Natural killer cell (primary cell): ENCODE results near the gene ADI1. TPM values are rescaled to one million over a fixed set of nuclear protein-coding genes. Genes with fewer than 3 reads are reported as not detected.
A peak's percentile ranks its signal among the peaks of the same experiment; 100 is the strongest.

Source experiments
- ATAC-seq, 3 donors: fragments of 150-1000 bp in 2 of 3; fragments of 200-7000 bp in 1 of 3; cut with Tn5 transposase; 1 replicate in 1 of 3; 2 replicates in 2 of 3; pipeline ENCODE4 v1.10.0; 2021; ENCODE audit warnings: mild to moderate bottlenecking in 2 of 3, moderate library complexity in 2 of 3
- DNase-seq, 2 donors: peaks; one replicate each; pipeline versions ENCODE4 v3.0.0 to v3.0.0-alpha.2; 2013 to 2021; ENCODE audit warnings: mixed read lengths in 1 of 2
- H3K27ac ChIP-seq: one replicate; pipeline ENCODE4 v1.5.1; 2013; ENCODE audit warnings: mild to moderate bottlenecking, low read length
- H3K27me3 ChIP-seq: one replicate; pipeline ENCODE4 v1.6.1; 2013; ENCODE audit warnings: low read length; ENCODE audit not compliant: control insufficient read depth, insufficient read depth
- H3K36me3 ChIP-seq: one replicate; pipeline ENCODE4 v1.6.1; 2013; ENCODE audit warnings: low read length; ENCODE audit not compliant: control insufficient read depth, insufficient read depth
- H3K4me1 ChIP-seq: one replicate; pipeline ENCODE4 v1.6.1; 2013; ENCODE audit warnings: low read length; ENCODE audit not compliant: control insufficient read depth, insufficient read depth
- H3K4me3 ChIP-seq: one replicate; pipeline ENCODE4 v1.5.1; 2013; ENCODE audit warnings: low read length
- H3K9me3 ChIP-seq: one replicate; pipeline ENCODE4 v1.6.1; 2013; ENCODE audit warnings: low read length; ENCODE audit not compliant: control insufficient read depth, insufficient read depth
- H3K27ac Mint-ChIP-seq, 2 donors: one replicate each; pipeline ENCODE4 v1.8.0; 2022; ENCODE audit warnings: mild to moderate bottlenecking in 2 of 2, mixed read lengths in 2 of 2, moderate library complexity in 1 of 2
- H3K27me3 Mint-ChIP-seq, 2 donors: one replicate each; pipeline ENCODE4 v1.8.0; 2022; ENCODE audit warnings: low read depth in 2 of 2, mixed read lengths in 2 of 2
- H3K36me3 Mint-ChIP-seq: one replicate; pipeline ENCODE4 v1.8.0; 2022; ENCODE audit warnings: mixed read lengths
- H3K4me1 Mint-ChIP-seq, 2 donors: one replicate each; pipeline ENCODE4 v1.8.0; 2022; ENCODE audit warnings: mixed read lengths in 2 of 2
- H3K4me3 Mint-ChIP-seq: one replicate; pipeline ENCODE4 v1.8.0; 2022; ENCODE audit warnings: mild to moderate bottlenecking, moderate library complexity, mixed read lengths
- H3K9me3 Mint-ChIP-seq, 2 donors: one replicate each; pipeline ENCODE4 v1.8.0; 2022; ENCODE audit warnings: mixed read lengths in 2 of 2
- WGBS: methylation state at CpG from one replicate; pipeline ENCODE4 v1.1.7; 2013; ENCODE audit warnings: missing lambda C conversion rate; ENCODE audit not compliant: insufficient coverage; 5-methylcytosine and 5-hydroxymethylcytosine counted together
- intact Hi-C: fragments of 100-400 bp; cut with micrococcal nuclease; formaldehyde crosslinking; loops from one replicate; pipeline ENCODE4 v1.14.2; 2022
- total RNA-seq, 4 donors: library from RNA; stranded (reverse); fragments of 120-200 nt in 1 of 4; gene quantifications; one replicate each; pipeline versions ENCODE4 v1.2.3 to v1.2.4, GENCODE V29; 2013 to 2022
- TF ChIP-seq, protein P1 (sequence below): fragments of 200-600 bp; IDR thresholded peaks from one replicate; pipeline ENCODE4 v1.8.0; 2022; ENCODE audit warnings: antibody characterized with exemption

Gene ADI1
- total RNA-seq, 3 donors from 2014 or later (not counting 1 experiment from before 2014, with no cell fraction given), result 15.9 to 23.0 (median 17.4) TPM

DNA sequence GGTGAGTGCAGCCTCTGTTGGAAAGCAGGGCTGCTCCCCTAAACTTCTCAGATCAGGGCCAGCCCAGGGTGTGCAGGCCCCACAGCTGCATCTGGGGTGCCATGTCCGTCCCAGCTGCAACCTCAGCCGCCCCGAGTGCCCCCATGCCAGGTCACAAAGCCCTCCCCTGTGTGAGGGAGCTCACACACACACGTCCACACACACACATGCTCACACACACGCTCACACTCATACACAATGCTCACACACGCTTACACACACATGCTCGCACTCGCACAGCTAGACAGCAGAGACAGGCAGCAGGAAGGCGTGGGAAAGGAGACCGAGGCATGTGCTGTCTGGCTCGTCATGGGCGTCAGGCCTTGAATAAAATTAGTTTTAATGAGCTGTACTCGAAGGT is 55.4 kb downstream of the ADI1 start:
- H3K4me1 Mint-ChIP-seq, result peaks cover 6 to 9% of the 10 kb centered on the region in 2 donors
- H3K27me3 ChIP-seq, result no peaks in the 10 kb centered on the region
- H3K9me3 Mint-ChIP-seq, result no peaks in the 10 kb centered on the region
- peaks cover 52% of the 10 kb centered on the region for H3K36me3 ChIP-seq
- no peak overlapping the region for H3K27ac ChIP-seq
- TF ChIP-seq, protein P1, sequence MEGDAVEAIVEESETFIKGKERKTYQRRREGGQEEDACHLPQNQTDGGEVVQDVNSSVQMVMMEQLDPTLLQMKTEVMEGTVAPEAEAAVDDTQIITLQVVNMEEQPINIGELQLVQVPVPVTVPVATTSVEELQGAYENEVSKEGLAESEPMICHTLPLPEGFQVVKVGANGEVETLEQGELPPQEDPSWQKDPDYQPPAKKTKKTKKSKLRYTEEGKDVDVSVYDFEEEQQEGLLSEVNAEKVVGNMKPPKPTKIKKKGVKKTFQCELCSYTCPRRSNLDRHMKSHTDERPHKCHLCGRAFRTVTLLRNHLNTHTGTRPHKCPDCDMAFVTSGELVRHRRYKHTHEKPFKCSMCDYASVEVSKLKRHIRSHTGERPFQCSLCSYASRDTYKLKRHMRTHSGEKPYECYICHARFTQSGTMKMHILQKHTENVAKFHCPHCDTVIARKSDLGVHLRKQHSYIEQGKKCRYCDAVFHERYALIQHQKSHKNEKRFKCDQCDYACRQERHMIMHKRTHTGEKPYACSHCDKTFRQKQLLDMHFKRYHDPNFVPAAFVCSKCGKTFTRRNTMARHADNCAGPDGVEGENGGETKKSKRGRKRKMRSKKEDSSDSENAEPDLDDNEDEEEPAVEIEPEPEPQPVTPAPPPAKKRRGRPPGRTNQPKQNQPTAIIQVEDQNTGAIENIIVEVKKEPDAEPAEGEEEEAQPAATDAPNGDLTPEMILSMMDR, result no peak
- WGBS, result 93% methylated on average over 13 of the region's 13 CpGs
- no peaks in the 10 kb centered on the region for H3K9me3 ChIP-seq
- DNase-seq (no peak), ATAC-seq (no peak)
- H3K4me3 Mint-ChIP-seq, result no peak overlapping the region
- no peak overlapping the region for H3K27ac Mint-ChIP-seq
- no peak overlapping the region for H3K4me3 ChIP-seq
- H3K4me1 ChIP-seq, result peaks cover 4% of the 10 kb centered on the region
- intact Hi-C loops, result no loop called here
- H3K27me3 Mint-ChIP-seq, result no peaks in the 10 kb centered on the region
- H3K36me3 Mint-ChIP-seq, result no peaks in the 10 kb centered on the region

- Mint-ChIP-seq H3K27ac (no peak overlapping the region), H3K4me1 (peaks cover 5 to 6% of the 10 kb centered on the region in 2 donors), H3K36me3 (no peaks in the 10 kb centered on the region), H3K4me3 (no peak overlapping the region), H3K9me3 (no peaks in the 10 kb centered on the region), H3K27me3 (no peaks in the 10 kb centered on the region)
- no peaks in the 10 kb centered on the region for H3K9me3 ChIP-seq
- H3K4me1 ChIP-seq, result peaks cover 4% of the 10 kb centered on the region
- peaks cover 47% of the 10 kb centered on the region for H3K36me3 ChIP-seq
- DNase-seq (no peak), ATAC-seq (no peak)
- intact Hi-C loops, result no loop called here
- 95% methylated on average over 25 of the region's 25 CpGs for WGBS
- no peaks in the 10 kb centered on the region for H3K27me3 ChIP-seq
- no peak overlapping the region for H3K4me3 ChIP-seq
- TF ChIP-seq, protein P1, result no peak
- no peak overlapping the region for H3K27ac ChIP-seq
Measured at GRCh38 chr2:3463186-3463835, 56.0 kb downstream of the ADI1 start.

- Histone ChIP-seq H3K4me1 (peaks cover 4% of the 10 kb centered on the region), H3K27ac (no peak overlapping the region), H3K36me3 (peaks cover 47% of the 10 kb centered on the region), H3K27me3 (no peaks in the 10 kb centered on the region), H3K9me3 (no peaks in the 10 kb centered on the region), H3K4me3 (no peak overlapping the region)
- H3K27ac Mint-ChIP-seq, result no peak overlapping the region
- no peaks in the 10 kb centered on the region for H3K36me3 Mint-ChIP-seq
- no peak overlapping the region for H3K4me3 Mint-ChIP-seq
- no peaks in the 10 kb centered on the region for H3K9me3 Mint-ChIP-seq
- ATAC-seq (peak in 1 of 3 donors; percentile 28), DNase-seq (no peak)
- WGBS, result 64% methylated on average over 9 of the region's 10 CpGs
- TF ChIP-seq, protein P1, result peak; percentile 66
- intact Hi-C loops, result no loop called here
- H3K27me3 Mint-ChIP-seq, result no peaks in the 10 kb centered on the region
- peaks cover 3 to 6% of the 10 kb centered on the region in 2 donors for H3K4me1 Mint-ChIP-seq
Measured at GRCh38 chr2:3462493-3463104, 56.7 kb downstream of the ADI1 start.
